ENCODE measurements around the gene ARVCF.

ARVCF gene

DNA sequence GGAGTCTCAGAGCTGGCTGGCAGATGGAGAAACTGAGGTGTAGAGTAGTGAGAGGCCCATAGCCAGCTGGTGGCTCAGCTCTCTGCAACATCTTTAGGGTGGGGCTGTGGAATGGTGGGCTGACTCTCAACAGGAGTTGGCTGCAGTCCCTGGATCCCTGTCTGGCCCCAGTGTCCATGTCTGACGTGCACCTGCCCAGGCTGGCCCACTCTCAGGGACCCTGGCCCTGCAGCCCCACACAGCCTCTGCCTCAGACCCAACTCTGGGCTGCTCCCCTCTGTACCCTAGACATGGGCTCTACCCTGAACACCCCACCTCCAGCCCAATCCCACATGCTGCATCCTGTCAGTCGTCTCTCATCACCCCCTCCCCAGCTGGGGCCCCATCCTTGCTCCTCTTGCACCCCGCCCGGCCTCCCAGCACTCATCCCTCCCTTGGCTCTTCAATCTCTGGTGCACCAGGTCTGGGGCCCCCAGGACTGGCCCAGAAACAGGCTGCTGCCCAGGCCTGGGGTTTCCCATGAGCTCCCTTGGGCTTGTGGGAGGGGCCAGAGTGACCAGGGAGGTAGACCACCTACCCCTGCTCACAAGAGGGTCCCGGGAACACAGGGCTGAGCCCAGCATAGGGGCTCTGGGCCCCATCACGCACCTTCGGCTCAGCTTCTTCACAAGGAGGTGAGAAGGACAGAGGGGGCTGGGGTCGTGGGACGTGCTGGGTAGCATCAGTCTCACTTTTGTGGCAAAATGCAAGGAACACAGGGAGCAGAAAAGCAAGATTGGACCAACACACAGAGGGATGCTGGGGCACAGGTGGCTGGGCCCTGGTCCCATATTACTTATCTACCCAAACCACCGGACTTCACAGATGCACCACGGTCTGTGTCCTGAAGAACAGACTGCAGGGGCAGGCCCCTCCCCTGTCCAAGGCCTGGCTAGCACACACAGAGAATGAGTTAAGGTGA lies 31.5 kb downstream of the ARVCF start:
- no peak for DNase-seq

DNA sequence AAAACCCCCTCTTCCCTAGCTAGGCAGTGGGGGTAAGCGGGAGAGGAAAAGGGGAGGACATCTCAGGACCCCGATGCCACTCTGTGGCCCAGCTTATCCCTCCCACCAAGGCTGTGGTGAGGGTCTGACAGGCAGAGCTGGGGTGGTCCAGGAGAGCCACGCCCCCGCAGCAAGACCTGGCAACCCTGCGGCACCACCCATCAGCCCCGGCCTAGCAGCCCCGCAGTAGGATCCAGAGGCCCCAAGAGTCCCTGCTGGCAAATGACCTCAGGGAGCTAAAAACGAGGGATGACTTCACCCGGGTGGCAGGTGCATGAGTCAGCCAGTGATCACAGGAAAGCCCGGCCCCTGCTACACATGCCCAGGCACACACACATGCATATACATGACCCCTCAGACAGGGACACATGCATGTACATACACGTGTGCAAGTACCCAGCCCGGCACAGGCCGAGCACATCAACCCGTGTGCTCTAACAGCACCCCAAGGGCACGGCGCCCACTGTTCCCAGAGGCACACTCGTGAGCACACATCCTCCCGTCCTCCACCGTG lies 32.3 kb downstream of the ARVCF start:
- no peak for DNase-seq

DNA sequence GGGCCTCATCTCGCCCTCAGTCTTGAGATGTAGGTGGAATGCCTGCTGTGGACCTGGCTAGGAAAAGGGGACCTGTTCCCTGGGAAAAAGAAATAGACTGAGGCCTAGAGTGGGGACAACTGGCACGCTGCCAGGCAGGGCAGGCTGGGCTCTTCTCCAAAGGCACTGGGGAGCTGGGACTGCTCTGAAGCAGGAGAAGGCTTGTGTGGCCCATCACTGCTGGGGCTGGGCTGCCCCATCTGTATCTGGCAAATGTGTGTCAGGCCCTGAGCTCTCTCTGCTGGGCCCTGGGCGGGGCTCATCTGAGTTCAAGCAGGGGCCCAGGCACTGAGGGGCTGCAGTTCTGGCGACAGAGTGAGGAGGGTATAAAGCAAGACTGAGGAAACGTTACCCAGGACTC lies 32.9 kb downstream of the ARVCF start:
- DNase-seq, result no peak

DNA sequence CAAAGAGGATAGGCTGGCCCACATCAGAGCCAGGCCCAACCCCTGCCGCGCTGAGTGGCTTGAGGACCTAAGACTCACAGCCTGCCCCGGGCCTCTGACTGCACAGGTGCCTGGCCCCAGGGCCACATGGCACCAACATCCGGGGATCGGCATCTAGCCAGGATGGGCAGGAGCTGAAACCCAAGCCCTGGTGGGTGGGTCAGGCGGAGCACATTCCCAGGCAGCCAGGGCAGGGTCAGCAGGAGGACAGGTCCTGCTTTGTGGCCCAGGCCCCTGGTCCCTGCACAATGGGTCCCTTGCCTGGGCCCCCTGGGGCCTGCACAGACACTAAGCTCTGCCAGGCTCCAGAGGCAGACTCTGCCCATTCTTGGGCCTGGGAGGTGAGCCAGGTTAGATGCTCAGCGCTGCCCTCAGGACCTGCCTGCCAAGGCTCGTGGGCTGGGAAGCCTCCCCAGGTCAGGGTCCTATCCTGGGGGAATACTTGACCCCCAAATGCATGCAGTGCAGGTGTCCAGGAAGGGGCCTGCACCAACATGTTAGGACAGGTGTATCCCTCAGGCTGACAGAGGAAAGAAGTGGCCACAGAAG lies 33.5 kb downstream of the ARVCF start:
- no peak for DNase-seq

DNA sequence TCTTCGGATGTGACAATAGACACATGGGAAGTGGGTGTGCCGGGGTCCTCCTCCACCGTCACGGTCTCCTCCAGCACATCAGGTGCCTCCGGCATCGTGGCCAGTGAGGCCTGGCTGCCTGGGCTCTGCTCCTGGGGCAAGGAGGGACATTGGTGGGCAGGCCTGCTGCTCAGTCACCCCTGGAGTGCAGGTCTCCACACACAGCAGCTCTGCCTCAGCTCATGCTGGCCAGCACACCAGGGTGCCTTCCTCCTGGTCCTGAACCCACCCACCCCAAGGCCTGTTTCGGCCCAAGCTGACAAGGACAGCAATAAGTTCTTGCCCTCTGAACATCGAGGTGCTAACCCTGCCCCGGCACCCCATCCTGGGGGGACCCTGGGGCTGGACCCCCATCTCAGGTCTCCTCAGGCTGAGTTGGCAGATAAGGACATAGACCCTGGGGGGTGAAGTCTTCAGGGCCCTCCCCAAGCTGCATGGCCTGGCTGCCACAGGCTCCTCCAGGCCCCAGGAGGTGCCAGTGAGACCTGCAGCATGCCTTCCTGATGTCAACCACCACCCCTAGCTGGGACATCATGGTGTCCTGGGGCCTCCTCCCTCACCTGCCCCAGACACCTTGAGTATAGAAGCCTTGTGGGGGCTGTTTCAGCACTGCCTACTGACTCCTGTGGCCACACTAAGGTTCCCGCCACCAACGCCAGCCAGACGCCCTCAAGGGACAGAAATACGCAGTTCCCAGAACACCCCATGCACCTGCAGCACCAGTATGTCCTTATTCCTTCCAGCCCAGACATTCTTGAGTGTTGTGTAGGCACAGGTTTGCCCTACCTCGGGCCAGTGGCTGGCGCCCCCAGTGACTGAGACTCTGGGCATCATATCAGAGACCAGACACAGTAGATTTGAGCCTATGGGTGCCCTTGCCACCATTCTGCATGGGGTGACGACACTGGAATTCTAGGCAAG lies 34.4 kb downstream of the ARVCF start:
- no peak for DNase-seq

DNA sequence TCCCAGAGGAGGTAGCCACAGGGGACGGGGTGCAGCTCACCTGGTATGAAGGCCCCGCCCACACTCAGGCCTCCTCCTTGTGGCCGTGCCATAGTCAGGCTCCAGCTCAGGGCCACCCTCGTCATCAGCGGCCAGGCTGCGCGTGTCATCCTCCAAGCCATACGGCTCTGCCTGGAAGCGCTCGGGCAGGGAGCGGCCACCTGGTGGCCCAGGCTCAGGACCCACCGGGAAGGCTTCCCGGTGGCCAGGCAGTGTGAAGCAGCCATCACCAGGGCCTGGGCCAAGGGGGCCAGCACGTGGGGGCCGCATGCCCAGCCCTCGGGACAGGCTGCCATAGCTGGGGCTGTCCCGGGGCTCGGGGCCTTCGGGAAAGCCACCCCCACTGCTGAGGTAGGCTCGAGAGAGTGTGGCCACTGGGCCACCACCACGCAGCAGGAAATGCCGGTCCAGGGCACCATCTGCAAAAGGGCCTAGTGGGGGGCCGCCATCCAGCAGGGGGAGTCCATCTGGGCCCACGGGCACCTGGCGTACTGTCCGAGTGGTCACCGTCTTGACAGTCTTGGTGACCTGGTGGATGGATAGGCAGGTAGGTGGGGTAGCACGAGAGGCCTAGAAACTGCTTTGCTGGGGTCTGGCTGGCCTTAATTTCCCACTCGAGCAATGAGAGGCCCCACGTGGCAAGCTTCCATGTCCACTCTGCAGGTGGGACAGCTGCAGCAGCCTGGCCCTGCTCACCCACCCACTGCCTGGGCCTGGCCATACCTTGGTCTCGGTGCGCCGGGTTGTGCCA lies 35.3 kb downstream of the ARVCF start:
- DNase-seq, result no peak

DNA sequence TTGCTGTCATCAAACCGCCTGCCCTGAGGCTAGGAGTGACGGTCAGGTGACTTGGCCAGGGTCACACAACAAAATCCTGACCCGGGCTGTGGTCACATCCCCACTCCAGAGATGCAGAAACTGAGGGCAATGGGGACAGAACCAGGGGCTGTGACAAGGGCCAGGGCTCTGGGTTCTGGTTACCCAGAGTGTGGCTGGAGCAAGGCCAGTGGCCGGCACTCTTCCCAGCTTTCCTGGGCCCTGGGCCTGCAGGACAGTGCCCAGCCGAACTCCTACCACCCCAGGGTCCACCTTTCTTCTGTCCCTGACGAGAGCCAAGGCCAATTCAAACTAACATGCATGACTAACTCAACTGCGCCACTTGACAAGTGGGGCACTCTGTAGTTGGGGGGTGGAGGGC lies 35.9 kb downstream of the ARVCF start:
- no peak for DNase-seq

DNA sequence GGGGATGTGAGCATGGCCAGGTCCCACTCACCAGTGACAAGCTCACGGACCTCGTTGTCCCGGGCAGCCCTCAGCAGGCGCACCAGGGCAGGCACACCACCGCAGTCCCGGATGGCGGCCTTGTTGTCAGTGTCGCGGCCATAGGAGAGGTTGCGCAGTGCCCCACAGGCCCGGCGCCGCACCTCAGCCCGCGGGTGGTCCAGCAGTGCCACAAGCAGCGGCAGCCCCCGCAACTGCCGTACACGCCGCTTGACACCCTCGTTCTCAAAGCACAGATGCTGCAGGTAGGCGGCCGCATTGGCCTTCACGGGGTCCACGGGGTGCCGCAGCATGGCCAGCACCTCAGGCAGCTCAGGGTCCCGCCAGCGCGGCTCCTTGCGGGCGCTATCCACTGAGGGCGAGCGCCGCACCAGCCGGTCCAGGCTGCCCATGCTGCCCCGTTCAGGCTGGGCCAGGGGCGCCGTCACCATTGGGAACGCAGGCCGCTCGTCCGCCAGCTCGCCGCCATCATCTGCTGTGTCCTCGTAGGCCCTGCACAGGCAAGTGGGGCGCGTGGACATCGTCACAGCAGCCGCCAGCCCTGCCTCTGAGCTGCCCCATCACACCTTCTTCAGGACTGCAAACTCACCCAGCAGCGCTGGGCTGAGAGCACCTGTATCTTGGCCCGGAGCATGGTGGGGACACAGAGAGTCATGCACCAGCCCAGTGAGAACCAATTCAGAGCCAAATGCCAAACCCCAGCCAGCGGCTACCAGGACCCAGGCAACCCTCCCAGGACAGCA lies 36.7 kb downstream of the ARVCF start:
- DNase-seq, result no peak

DNA sequence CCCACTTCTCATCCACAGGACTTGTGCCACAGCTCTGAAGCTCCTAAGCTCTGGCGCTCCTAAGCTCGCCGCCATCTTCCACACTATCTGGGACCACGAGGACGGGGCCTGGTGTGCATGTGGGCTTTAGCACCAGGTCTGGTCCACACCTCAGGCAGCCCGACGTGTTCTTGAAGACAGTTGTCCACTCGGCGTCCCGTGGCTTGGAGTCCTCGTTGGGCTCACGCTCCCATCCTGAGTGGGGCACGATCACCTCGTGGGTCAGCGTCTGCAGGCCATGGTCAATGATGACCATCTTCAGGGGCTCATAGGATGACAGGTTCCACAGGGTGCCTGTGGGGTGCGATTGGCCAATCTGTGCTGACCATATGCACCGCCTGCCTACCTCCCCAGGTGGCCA lies 37.9 kb downstream of the ARVCF start:
- DNase-seq, result no peak

DNA sequence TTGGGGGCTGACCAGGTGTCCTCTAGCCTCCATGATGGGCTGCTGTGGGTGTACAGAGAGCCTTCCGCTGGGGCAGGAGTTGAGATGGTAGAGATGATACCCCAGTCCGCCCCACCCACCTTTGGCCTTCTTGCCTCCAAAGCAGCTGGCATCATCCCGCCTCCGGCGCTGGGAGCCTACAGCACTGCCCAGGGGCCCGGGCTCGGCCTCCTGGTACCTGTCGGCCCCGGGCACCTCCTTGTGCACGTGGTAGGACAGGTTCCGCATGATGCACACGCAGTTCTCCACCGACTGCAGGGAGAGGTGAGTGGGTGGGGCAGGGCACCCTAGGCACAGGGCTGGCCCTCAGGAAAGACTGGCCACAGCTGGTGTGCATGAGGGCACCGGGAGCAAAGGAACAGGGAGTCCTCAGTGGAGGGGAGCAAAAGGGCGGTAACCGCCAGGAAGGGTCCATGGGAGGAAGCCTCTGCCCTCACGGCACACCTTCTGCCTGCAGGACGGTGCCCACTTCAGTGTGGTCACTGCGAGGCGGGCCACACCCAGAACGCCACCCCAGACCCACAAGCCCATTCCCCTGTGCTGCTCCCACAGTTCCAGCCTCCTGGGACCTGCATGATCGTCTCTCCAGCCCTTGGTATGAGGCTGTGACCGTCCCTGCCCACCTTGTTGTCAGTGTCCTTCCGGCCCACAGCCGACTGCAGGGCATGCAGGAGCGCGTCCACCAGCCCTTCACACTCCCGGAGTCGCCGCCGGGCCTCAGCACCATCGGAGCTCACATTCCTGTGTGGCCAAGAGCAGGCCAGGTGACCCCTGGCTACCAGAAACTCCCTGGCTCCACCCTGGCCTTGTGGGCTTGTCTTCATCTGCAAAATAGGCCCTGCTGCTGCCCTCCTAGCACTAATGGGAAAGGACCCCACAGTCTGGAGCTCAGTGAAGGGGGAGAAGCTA lies 39.1 kb downstream of the ARVCF start:
- DNase-seq, result no peak

DNA sequence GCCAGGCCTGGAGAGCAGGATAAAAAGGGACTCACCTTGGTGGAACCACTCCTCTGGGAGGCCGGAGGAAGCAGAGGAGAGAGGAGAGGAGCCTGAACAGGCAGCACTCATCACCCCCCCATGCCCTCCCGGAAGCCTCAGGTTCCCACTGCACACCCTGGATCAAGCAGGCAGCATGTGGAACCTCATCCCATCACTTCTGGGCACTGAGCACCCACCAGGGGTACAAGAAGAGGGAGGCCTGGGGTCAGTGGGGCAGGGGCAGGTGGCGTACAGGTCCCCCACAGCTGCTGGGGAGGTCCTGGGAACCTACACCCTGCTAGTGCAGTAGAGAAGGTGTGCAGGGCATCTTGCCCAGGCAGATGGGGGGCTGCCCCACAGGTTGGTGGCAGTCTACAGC lies 40.0 kb downstream of the ARVCF start:
- no peak for DNase-seq

DNA sequence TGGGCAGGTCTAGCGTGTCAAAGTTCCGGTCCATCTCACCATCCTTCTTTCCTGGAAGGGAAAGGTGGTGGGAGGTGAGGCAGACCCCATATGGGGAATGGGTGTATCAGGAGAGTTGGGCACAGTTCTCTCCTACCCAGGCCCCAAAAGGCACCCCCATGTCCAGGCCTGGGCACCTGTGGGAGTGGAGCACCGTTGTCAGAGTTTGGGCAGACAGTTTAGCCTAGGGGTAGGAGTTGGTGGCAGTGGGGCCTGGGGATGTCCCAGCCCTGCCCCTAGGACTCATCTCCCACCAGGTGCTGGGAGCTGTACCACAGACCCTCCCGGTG lies 41.0 kb downstream of the ARVCF start:
- DNase-seq, result no peak

DNA sequence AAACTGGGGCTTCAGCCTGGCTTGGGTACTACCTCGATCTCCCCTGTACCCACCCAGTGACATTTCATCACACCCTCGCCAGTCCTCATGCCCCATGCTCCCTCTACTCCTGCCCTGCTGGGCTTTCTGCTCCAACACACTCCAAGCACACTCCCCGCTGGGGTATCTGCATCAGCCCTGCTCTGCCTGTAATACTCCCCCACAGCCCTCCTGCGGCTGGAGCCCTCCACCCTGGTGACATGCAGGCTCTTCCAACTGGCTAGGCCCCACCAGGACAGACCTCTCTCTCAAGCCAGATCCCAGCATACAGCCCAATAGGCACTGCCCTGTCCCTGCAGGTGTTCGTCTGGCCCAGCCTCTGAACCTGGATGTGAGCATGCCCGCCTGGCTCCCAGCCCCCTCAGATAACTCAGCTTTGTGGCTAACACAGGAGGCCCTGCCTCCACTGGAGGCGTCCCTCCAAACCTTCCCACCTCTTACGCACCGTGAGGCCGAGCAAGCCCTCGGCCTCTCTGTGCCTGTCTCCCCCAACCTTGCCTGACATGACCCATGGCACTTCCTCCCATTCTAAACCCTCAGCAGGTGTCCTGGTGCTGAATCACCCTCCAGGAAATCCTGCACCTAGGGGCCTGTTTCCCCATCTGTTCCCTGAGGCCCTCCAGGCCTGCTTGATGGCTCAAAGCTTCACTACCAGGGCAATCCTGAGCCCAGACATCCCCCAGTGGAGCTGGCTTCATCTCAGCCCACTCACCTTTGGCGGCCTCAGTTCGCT lies 41.5 kb downstream of the ARVCF start:
- peak; percentile 59 for DNase-seq

DNA sequence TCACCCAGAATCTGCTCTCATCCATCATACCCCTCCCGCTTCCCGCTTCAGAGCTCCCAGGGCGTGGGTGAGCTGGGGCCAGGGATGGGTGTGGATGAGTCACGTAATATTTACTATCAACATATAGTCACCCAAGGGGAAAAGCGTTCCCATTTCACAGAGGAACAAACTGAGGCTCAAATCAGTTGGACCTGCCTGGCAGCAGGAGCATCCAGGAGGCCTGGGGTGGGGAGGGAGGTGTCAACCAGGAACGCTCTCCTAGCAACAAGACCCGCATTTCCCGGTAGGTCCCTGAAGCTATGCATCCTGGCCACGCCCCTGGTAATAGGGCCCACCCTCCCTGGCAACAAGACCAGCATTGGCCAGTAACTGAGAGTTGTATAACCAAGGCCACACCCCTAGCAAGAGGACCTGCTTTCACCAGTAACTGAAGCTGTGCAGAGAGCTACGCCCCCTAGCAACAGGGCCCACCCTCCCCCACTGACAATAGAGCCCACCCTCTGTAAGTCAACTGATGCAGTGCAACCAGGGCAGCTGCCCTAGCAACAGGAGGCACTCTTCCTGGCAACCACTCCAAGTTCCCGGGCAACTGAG lies 42.3 kb downstream of the ARVCF start:
- peak; percentile 65 for DNase-seq

DNA sequence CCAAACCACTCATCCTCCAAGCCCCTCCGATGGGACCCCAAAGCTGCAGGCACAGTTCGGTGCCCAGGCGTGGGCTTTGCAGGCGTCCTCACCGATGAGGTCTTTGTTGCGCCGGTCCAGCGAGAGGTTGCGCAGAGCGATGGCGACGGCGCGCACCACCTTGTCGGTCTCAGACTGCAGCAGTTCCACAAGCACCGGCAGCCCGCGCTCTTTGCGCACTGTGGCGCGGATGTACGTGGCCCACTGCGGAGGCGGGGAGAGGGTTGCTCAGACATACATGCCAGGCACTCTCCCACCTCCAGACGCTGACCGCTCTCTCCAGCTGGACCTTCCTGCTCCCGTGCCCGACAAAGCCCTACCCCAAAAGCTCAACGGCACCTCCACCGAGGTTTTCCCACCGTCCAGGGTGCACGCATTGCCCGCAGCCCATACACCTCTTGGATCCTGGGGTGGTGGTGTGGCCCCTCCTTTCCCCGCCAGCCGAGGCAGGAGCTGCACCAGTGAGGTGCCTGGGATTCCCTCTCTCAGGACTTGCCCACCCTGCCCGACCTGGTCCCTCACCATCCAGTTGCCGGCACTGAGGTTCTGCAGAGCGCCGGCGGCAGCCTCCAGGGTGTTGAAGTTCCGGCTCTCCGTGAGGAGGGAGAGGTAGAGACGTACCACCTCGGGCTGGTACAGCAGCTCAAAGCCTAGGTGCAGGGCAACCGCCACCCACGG lies 42.9 kb downstream of the ARVCF start:
- no peak for DNase-seq

DNA sequence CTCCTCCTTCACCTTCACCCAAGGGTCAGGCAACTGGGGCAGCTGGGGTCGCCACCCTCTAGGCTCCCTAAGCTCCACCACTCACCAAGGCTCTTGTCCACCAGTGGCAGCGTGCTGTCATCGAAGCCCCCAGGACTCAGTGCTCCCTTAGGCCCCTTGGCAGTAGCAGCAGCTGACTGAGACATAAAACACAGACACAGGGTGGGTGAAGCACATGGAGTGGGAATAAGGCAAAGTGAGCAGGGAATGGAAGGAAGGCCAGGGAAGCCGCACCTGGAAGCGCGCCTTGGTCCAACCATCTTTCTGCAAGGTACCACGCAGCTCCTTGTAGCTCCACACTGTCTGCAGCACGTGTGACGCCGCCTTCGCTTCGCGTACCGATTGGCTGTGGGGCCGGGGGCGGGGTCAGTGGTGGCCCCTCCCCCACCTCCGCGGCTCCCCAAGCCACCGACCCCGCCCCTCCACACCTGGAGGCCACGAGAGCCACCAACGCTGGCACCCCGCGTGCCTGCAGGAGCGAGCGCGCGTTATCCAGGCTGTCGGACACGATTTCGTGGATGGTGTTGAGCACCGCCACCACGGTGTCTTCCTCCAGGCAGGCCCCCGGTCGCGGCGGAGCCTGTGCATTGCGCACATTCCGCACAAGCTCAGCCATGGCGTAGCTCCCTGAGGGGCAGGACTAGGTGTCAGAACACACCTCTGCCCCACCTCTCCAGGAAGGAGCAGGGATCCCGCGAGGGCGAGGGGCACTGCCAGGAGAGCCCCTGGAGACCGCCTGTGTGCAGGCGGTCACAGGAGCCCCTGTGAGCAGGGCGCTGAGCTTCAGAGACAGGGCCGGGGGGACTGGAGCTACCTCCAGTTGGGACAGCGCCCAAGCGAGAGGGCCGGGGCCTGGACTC lies 43.7 kb downstream of the ARVCF start:
- no peak for DNase-seq

DNA sequence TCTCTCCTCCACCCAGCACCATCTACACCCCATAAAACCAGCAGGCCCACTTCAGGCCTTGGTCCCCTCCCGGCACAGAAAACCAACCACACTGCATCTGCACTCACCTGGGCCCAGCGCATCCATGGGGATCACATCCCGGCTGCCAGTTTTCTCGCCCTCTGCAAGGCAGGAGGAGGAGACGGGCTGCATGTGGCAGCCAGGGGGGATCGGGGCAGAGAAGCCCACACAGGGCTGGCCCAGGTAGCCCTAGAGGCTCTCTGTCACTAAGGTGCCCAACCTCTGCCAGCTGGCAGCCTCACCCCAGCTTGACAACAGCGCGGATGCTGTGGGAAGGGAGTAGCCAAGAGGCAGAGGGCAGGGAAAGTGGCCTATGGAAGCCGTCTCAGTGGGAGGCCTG lies 44.4 kb downstream of the ARVCF start:
- DNase-seq, result no peak
